BLaER1 (cell line): ENCODE results near the gene CHSY3.

Source experiments
- H3K27ac ChIP-seq: shearing (Covaris generic); formaldehyde crosslinking; 2 replicates; pipeline ENCODE4 v1.8.1; 2022
- H3K27me3 ChIP-seq: shearing (Covaris generic); formaldehyde crosslinking; 2 replicates; pipeline ENCODE4 v1.8.1; 2022
- H3K36me3 ChIP-seq: shearing (Covaris generic); formaldehyde crosslinking; 2 replicates; pipeline ENCODE4 v1.8.1; 2022
- H3K4me1 ChIP-seq: shearing (Covaris generic); formaldehyde crosslinking; 2 replicates; pipeline ENCODE4 v1.8.1; 2022
- H3K4me2 ChIP-seq: shearing (Covaris generic); formaldehyde crosslinking; 2 replicates; pipeline ENCODE4 v1.8.1; 2022
- H3K4me3 ChIP-seq: shearing (Covaris generic); formaldehyde crosslinking; 2 replicates; pipeline ENCODE4 v1.8.1; 2022
- H3K9ac ChIP-seq: shearing (Covaris generic); formaldehyde crosslinking; 2 replicates; pipeline ENCODE4 v1.8.1; 2022
- H3K9me3 ChIP-seq: shearing (Covaris generic); formaldehyde crosslinking; 2 replicates; pipeline ENCODE4 v1.8.1; 2022
- H4K20me1 ChIP-seq: shearing (Covaris generic); formaldehyde crosslinking; 2 replicates; pipeline ENCODE4 v1.8.1; 2022
- Cebpa-rat ChIP-seq: shearing (Covaris generic); IDR thresholded peaks from 2 replicates; pipeline ENCODE4 v1.8.1; 2022

Gene CHSY3

GRCh38 chr5:129904102-129904666 lies at the start of gene CHSY3:
Gene CHSY3, plus strand, starts transcription at chr5:129904465.
- Histone ChIP-seq H3K9ac (peak within 1 kb of the TSS; percentile 58), H4K20me1 (peaks cover 16% of the 10 kb centered on the region), H3K27ac (no peak within 1 kb of the TSS; the same call in 1 of the 2 replicates), H3K36me3 (no peaks in the 10 kb centered on the region), H3K9me3 (no peaks in the 10 kb centered on the region), H3K4me2 (peak within 1 kb of the TSS; percentile 94), H3K4me3 (peak within 1 kb of the TSS; percentile 80), H3K27me3 (peaks cover 48% of the 10 kb centered on the region), H3K4me1 (peaks cover 10% of the 10 kb centered on the region)
- TF ChIP-seq Cebpa-rat = no peak

- Histone ChIP-seq H3K9ac (no peak overlapping the region), H3K9me3 (no peaks in the 10 kb centered on the region), H3K36me3 (no peaks in the 10 kb centered on the region), H3K27me3 (no peaks in the 10 kb centered on the region), H3K4me1 (peaks cover 28% of the 10 kb centered on the region), H3K27ac (no peak overlapping the region), H3K4me3 (no peak overlapping the region), H4K20me1 (no peaks in the 10 kb centered on the region), H3K4me2 (no peak overlapping the region)
- TF ChIP-seq Cebpa-rat = no peak
These were observed 47.9 kb upstream of the CHSY3 start for GRCh38 chr5:129856325-129856724.

GRCh38 chr5:129857116-129857515 lies 47.1 kb upstream of the CHSY3 start:
- Histone ChIP-seq H3K27ac (no peak overlapping the region), H3K9me3 (no peaks in the 10 kb centered on the region), H3K36me3 (no peaks in the 10 kb centered on the region), H3K4me1 (peaks cover 28% of the 10 kb centered on the region), H3K27me3 (no peaks in the 10 kb centered on the region), H3K9ac (no peak overlapping the region), H3K4me2 (peak overlapping the region; percentile 43), H4K20me1 (no peaks in the 10 kb centered on the region), H3K4me3 (no peak overlapping the region)
- no peak for TF ChIP-seq Cebpa-rat

- Histone ChIP-seq H3K9me3 (no peaks in the 10 kb centered on the region), H3K36me3 (no peaks in the 10 kb centered on the region), H3K4me1 (peaks cover 26% of the 10 kb centered on the region), H4K20me1 (no peaks in the 10 kb centered on the region), H3K27me3 (no peaks in the 10 kb centered on the region), H3K4me3 (no peak overlapping the region), H3K27ac (no peak overlapping the region), H3K9ac (no peak overlapping the region), H3K4me2 (no peak overlapping the region)
- TF ChIP-seq Cebpa-rat = no peak
These were observed 46.1 kb upstream of the CHSY3 start for GRCh38 chr5:129858131-129858675.

- Histone ChIP-seq H3K9me3 (no peaks in the 10 kb centered on the region), H3K4me3 (no peak overlapping the region), H3K27ac (no peak overlapping the region), H3K4me1 (no peaks in the 10 kb centered on the region), H3K27me3 (no peaks in the 10 kb centered on the region), H4K20me1 (no peaks in the 10 kb centered on the region), H3K4me2 (no peak overlapping the region), H3K36me3 (no peaks in the 10 kb centered on the region), H3K9ac (no peak overlapping the region)
- TF ChIP-seq Cebpa-rat = no peak
These were observed 19.9 kb upstream of the CHSY3 start for GRCh38 chr5:129884322-129884721.

GRCh38 chr5:129899454-129899853 lies 4.8 kb upstream of the CHSY3 start:
- H3K27ac ChIP-seq = no peak overlapping the region
- no peaks in the 10 kb centered on the region for H3K9me3 ChIP-seq
- H3K4me2 ChIP-seq = no peak overlapping the region
- no peak overlapping the region for H3K4me3 ChIP-seq
- H3K9ac ChIP-seq = no peak overlapping the region
- no peaks in the 10 kb centered on the region for H3K36me3 ChIP-seq
- no peaks in the 10 kb centered on the region for H3K4me1 ChIP-seq
- no peak for TF ChIP-seq Cebpa-rat
- peaks cover 9% of the 10 kb centered on the region for H3K27me3 ChIP-seq
- H4K20me1 ChIP-seq = no peaks in the 10 kb centered on the region

- peaks cover 10% of the 10 kb centered on the region for H3K4me1 ChIP-seq
- H3K4me2 ChIP-seq = no peak overlapping the region
- no peak overlapping the region for H3K27ac ChIP-seq
- no peak for TF ChIP-seq Cebpa-rat
- no peak overlapping the region for H3K9ac ChIP-seq
- H3K4me3 ChIP-seq = no peak overlapping the region
- H3K9me3 ChIP-seq = no peaks in the 10 kb centered on the region
- peaks cover 41% of the 10 kb centered on the region for H3K27me3 ChIP-seq
- peaks cover 13% of the 10 kb centered on the region for H4K20me1 ChIP-seq
- no peaks in the 10 kb centered on the region for H3K36me3 ChIP-seq
These were observed 1.4 kb upstream of the CHSY3 start for GRCh38 chr5:129902816-129903215.

- Histone ChIP-seq H3K27me3 (peaks cover 48% of the 10 kb centered on the region), H3K4me2 (peak overlapping the region; percentile 94), H3K36me3 (no peaks in the 10 kb centered on the region), H3K27ac (no peak overlapping the region), H3K9me3 (no peaks in the 10 kb centered on the region), H3K9ac (peak overlapping the region; percentile 58; the same call in 1 of the 2 replicates), H4K20me1 (peaks cover 16% of the 10 kb centered on the region), H3K4me3 (peak overlapping the region; percentile 80), H3K4me1 (peaks cover 10% of the 10 kb centered on the region)
- TF ChIP-seq Cebpa-rat = no peak
These were observed 681 bp upstream of the CHSY3 start for GRCh38 chr5:129903466-129904101.

- H3K4me1 ChIP-seq = peaks cover 10% of the 10 kb centered on the region
- H3K9ac ChIP-seq = peak overlapping the region; percentile 58
- H3K36me3 ChIP-seq = no peaks in the 10 kb centered on the region
- no peaks in the 10 kb centered on the region for H3K9me3 ChIP-seq
- H3K27me3 ChIP-seq = peaks cover 48% of the 10 kb centered on the region
- peak overlapping the region; percentile 80 for H3K4me3 ChIP-seq
- peak overlapping the region; percentile 94 for H3K4me2 ChIP-seq
- H4K20me1 ChIP-seq = peaks cover 16% of the 10 kb centered on the region
- no peak for TF ChIP-seq Cebpa-rat
- no peak overlapping the region; the same call in 1 of the 2 replicates for H3K27ac ChIP-seq
These were observed 605 bp downstream of the CHSY3 start for GRCh38 chr5:129904667-129905472.
